Peyer's patch (tissue), 4 donors: ENCODE measurements around the gene KRT3.

Experiments
- CTCF ChIP-seq, 6 experiments: fragments of 450-650 bp in 4 of 6; fragments of 200-600 bp in 2 of 6; sonication (generic) in 1 of 6; IDR thresholded peaks; one replicate each; pipeline ENCODE4 v1.5.1; 2017 to 2019; ENCODE audit warnings: antibody characterized with exemption in 6 of 6, mild to moderate bottlenecking in 3 of 6, moderate library complexity in 1 of 6
- POLR2A ChIP-seq, 2 donors: fragments of 450-650 bp; IDR thresholded peaks; one replicate each; pipeline ENCODE4 v1.5.1; 2017; ENCODE audit warnings: antibody characterized with exemption in 2 of 2, mild to moderate bottlenecking in 2 of 2, moderate library complexity in 2 of 2

GRCh38 chr12:52817699-52818238, 21.9 kb upstream of the KRT3 start:
- TF ChIP-seq CTCF (IDR thresholded peaks at IDR 0.05) (no peak), POLR2A (IDR thresholded peaks at IDR 0.05) (no peak)
